D721Med (cell line): ENCODE results near the gene SNAI1.

Experiments
- DNase-seq: peaks from one replicate; pipeline ENCODE4 v3.0.0; 2011; ENCODE audit warnings: low spot score; ENCODE audit not compliant: insufficient read length
- FAIRE-seq: peaks from 2 replicates; lab custom pipeline; 2011; peaks lifted over from hg19 to GRCh38; lab: Jason Lieb, UNC
- CTCF ChIP-seq: IDR thresholded peaks from 2 replicates; pipeline ENCODE4 v1.5.1; 2012; ENCODE audit warnings: mild to moderate bottlenecking, control low read depth; ENCODE audit not compliant: insufficient read depth; ENCODE audit errors: missing control alignments

SNAI1 gene

DNA sequence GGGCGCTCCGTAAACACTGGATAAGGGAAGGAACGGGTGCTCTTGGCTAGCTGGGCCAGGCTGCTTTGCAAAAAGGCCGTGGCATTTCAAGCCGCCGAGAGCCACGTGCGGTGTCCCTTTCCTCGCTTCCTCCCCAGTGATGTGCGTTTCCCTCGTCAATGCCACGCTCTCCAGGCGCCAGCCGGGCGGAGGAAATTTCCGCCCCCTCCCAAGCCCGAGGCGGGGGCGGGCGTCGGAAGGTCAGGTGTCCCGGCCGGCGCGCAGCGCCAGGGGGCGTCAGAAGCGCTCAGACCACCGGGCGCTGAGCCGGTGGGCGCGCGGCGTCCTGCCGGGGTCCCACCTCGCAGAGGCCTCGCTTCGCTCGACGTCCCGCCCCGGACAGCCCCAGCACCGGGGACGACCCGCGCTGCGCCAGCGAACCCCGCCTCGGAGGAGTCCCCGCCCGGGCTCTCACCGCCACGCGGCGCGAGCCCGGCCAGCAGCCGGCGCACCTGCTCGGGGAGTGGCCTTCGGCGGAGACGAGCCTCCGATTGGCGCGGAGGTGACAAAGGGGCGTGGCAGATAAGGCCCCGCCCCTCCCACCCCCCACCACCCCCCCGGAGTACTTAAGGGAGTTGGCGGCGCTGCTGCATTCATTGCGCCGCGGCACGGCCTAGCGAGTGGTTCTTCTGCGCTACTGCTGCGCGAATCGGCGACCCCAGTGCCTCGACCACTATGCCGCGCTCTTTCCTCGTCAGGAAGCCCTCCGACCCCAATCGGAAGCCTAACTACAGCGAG is at the start of gene SNAI1:
Gene SNAI1, plus strand, starts transcription at position 635 of the 777 bp plus-strand sequence. Its CDS starts 80 bp downstream, at position 715.
- peak; percentile 33 for TF ChIP-seq CTCF
- DNase-seq: peak; percentile 99
- FAIRE-seq: no peak

GRCh38 chr20:49935746-49936152 is 47.0 kb upstream of the SNAI1 start:
- no peak for FAIRE-seq

DNA sequence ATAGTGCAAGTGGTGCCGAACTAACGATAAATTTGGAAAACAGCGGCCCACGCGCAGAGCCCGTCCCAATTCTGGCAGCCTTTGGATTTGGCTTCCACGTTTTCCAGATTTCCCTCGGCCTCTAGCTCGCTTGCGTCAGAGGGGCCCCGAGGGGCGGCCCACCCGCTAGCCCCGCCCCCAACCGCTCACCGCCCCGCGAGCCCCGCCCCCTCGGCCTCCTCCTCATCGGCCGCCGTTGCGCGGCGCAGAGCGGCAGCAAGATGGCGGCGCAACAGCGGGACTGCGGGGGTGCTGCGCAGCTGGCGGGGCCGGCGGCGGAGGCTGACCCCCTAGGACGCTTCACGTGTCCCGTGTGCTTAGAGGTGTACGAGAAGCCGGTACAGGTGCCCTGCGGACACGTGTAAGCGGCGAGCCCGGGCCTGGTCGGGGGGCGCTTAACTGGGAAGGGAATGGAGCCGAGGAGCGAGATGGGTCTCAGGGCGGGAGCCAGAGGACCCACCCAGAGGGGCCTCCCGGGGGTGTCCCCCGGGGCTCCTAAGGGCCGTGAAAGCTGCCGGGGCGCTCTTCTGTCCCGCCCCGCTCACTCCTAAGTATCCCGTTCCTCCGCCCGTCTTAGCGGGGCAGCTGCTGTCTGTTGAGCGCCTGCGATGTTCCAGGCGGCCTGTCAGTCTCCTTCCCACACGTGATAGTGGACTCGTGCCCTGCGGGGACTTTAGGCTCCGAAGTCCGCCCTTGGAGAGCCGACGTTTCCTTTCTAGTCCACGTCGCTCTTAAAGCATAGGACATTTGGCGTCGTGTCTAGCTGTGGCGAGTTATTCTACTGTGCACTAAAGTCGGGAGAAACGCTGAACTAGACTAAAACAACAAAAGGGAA is 46.4 kb upstream of the SNAI1 start, which contains the start of gene RNF114:
Gene RNF114, plus strand, starts transcription at position 245 of the 874 bp plus-strand sequence. Its CDS starts 16 bp downstream, at position 261.
- FAIRE-seq: no peak

More at GRCh38 chr20:49935746-49936152, 47.0 kb upstream of the SNAI1 start:
- TF ChIP-seq CTCF: no peak
- DNase-seq: no peak

DNA sequence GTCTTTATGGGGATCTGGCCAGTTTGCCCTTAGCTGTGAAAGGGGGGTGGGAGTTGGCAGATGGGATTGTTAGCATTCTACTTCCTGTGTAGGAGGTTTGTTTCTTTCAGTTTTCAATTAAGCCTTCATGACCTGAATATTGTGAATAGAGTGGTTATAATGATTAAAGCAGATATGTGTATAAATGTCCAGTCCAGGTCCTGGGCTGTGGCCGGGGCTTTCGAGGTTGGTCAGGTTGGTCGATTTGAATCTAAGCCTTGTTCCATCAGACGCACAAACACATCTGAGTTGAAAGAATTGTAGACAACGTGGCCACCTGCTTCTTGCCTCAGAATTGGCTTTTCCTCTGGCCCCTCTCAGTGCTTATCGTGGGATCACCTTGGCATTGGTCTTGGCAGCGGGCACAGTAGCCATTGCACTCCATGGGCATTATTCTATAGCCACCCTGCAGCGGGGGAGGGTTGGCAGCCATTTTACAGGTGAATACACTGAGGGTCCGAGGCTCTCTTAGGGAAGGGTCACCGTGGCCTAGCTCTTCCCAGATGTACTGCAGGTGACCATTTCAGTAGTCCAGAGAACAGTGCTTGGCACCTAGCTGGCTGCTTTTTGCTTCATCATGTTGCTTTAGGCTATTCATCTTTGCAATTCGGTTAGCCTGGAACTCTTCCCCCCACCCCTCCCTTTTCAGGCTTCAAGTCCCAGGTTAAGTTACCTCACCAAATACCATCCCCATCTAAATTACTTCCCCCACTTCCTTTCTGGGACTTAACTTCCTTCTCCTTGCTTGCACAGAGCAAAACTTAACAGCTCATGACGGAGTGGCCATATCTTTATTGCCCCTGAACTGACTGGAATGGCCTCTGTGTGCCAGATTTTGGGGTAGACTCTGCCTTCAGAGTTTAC is 45.5 kb upstream of the SNAI1 start:
- TF ChIP-seq CTCF: no peak
- FAIRE-seq (no peak), DNase-seq (no peak)

More for the DNA sequence above, 46.4 kb upstream of the SNAI1 start, which contains the start of gene RNF114:
- peak; percentile 77 for DNase-seq
- no peak for TF ChIP-seq CTCF

DNA sequence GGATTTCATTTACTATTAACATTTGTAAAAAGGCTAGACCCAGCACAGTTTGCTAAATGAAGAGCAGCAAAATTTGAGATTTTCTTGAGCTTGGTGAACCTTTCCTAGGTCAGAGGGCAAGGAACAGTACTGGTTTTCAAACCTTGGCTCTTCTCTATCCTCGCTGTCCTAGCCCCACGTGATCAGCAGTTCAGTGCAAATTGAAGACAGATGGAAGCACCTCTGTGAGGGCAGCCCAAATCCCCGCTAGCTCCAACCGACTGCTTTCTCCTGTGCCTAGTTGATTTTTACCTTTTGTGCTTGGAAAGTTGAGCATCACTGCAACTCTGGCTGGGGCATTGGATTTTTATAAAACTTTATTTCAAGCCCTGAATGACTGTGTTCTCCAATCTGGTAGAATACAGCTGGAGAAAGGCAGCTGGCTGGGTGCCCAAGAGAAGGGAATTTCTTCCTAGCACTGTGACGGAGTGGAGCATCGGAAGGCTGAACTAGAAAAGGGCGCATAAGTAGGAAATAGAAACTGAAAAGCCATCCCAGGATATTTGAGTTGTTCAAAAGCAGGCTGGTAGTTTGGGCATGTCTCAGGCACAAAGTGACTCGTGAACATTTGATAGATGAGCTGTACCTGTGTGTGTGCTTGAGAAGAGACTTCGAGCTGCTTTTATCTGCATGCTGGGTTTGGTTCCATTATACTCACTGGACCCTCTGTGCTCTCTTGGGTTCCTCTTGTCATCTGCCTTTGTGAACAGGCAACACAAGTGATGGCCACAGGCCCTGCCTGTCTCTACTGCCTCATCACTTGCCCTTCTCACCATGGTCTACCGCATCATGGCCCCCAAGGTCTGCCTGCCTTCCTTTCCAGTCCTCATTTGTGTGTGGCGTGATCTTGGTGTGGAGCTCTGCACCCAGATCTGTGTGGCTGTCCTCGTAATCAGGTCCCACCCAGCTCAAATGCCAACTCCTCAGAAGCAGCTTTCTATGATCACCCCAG is 44.3 kb upstream of the SNAI1 start:
- TF ChIP-seq CTCF: no peak
- DNase-seq (no peak), FAIRE-seq (no peak)
